Sigmoid colon (tissue), 7 donors: ENCODE measurements around the gene DDX39A. TPM values are rescaled to one million over a fixed set of nuclear protein-coding genes. Genes with fewer than 3 reads are reported as not detected.
"Not testable (repeated sequence)": the region's sequence is repeated elsewhere in the genome, so short reads cannot be mapped to it uniquely, and the experiment has no call there.

Source experiments
- DNase-seq: peaks from one replicate; pipeline ENCODE4 v3.0.0-alpha.2; 2019
- H3K27ac ChIP-seq, 4 donors: fragments of 200-600 bp; sonication (generic); one replicate each; pipeline ENCODE4 v1.5.1; 2016 to 2019; ENCODE audit warnings: mild to moderate bottlenecking in 1 of 4
- H3K27me3 ChIP-seq, 3 donors: fragments of 200-600 bp; sonication (generic); one replicate each; pipeline ENCODE4 v1.5.1; 2019; ENCODE audit warnings: mild to moderate bottlenecking in 1 of 3
- H3K36me3 ChIP-seq, 4 donors: fragments of 200-600 bp; sonication (generic); one replicate each; pipeline ENCODE4 v1.5.1; 2016 to 2019
- H3K4me1 ChIP-seq, 4 donors: fragments of 200-600 bp; sonication (generic); one replicate each; pipeline ENCODE4 v1.5.1; 2017 to 2019
- H3K4me3 ChIP-seq, 4 donors: fragments of 200-600 bp; sonication (generic); one replicate each; pipeline ENCODE4 v1.5.1; 2017 to 2019; ENCODE audit warnings: mild to moderate bottlenecking in 2 of 4, moderate library complexity in 1 of 4
- H3K9me3 ChIP-seq, 4 donors: fragments of 200-600 bp in 3 of 4; sonication (generic) in 3 of 4; one replicate each; pipeline versions ENCODE4 v1.5.1 to v1.6.1; 2013 to 2019
- EP300 ChIP-seq, 4 donors: sonication (generic); formaldehyde crosslinking; IDR thresholded peaks; one replicate each; pipeline ENCODE4 v1.6.1; 2017; ENCODE audit warnings: antibody characterized with exemption in 4 of 4
- POLR2A ChIP-seq, 2 donors: fragments of 450-650 bp; IDR thresholded peaks; one replicate each; pipeline ENCODE4 v1.6.1; 2016; ENCODE audit warnings: antibody characterized with exemption in 2 of 2, mild to moderate bottlenecking in 2 of 2, moderate library complexity in 2 of 2
- POLR2AphosphoS5 ChIP-seq, 4 donors: sonication (generic); formaldehyde crosslinking; IDR thresholded peaks; one replicate each; pipeline ENCODE4 v1.6.1; 2017; ENCODE audit warnings: antibody characterized with exemption in 4 of 4
- WGBS, 2 donors: extraction: QIAGEN DNeasy Blood & Tissue Kit; methylation state at CpG; one replicate each; pipeline ENCODE4 v1.1.7; 2013; 5-methylcytosine and 5-hydroxymethylcytosine counted together
- intact Hi-C: fragments of 100-400 bp; cut with DNase I; formaldehyde crosslinking; loops from one replicate; pipeline ENCODE4 v1.15.1; 2023
- polyA plus RNA-seq, 3 donors: library from polyadenylated mRNA; stranded (reverse); fragments of 200-250 nt; gene quantifications; one replicate each; pipeline ENCODE4 v1.2.3, GENCODE V29; 2013
- total RNA-seq, 4 donors: library from RNA; depleted of rRNA; stranded (reverse); fragments of >200 nt; gene quantifications; one replicate each; pipeline ENCODE4 v1.1.0, GENCODE V29; 2016
- TF ChIP-seq, protein P1 (sequence below), 4 experiments: fragments of 450-650 bp in 3 of 4; fragments of 200-600 bp in 1 of 4; IDR thresholded peaks; one replicate each; pipeline ENCODE4 v1.5.1; 2016 to 2019; ENCODE audit warnings: antibody characterized with exemption in 4 of 4, mild to moderate bottlenecking in 3 of 4, moderate library complexity in 2 of 4
- donor health status: healthy with polysubstance abuse.
- donor health status: Bipolar disorder and iron deficiency.
- donor health status: healthy.

Gene DDX39A
- total and polyA plus RNA-seq, 7 donors, result 37.8 to 161 (median 43.6) TPM

DNA sequence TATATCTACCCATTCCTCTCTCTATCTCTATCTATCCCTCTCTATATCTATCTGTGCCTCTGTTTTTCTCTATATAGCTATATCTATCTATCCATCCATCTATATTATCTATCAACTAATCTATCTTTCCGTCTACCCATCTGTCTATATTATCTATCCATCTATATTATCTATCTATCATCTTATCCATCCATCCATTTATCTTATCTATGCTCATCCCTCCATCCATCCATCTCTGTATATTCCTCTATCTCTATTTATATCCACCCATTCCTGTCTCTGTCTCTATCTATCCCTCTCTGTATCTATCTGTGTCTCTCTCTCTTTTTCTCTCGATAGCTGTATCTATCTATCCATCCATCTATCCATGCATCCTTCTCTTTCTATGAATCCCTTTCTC lies 41.8 kb upstream of the DDX39A start:
- DNase-seq, result no peak
- no peaks in the 10 kb centered on the region for H3K27me3 ChIP-seq
- H3K9me3 ChIP-seq, result no peaks in the 10 kb centered on the region
- no peak overlapping the region for H3K4me3 ChIP-seq
- WGBS, 2 donors, result 71 to 97% methylated on average over 2 of the region's 2 CpGs
- H3K4me1 ChIP-seq, result no peaks in the 10 kb centered on the region
- H3K36me3 ChIP-seq, result peaks cover 32 to 91% (median 46%) of the 10 kb centered on the region in 4 donors
- intact Hi-C loops, result no loop called here
- H3K27ac ChIP-seq, result no peak overlapping the region
- TF ChIP-seq EP300 (IDR thresholded peaks at IDR 0.05) (no peak), POLR2A (IDR thresholded peaks at IDR 0.05) (no peak), POLR2AphosphoS5 (IDR thresholded peaks at IDR 0.05) (no peak)
- TF ChIP-seq, protein P1, sequence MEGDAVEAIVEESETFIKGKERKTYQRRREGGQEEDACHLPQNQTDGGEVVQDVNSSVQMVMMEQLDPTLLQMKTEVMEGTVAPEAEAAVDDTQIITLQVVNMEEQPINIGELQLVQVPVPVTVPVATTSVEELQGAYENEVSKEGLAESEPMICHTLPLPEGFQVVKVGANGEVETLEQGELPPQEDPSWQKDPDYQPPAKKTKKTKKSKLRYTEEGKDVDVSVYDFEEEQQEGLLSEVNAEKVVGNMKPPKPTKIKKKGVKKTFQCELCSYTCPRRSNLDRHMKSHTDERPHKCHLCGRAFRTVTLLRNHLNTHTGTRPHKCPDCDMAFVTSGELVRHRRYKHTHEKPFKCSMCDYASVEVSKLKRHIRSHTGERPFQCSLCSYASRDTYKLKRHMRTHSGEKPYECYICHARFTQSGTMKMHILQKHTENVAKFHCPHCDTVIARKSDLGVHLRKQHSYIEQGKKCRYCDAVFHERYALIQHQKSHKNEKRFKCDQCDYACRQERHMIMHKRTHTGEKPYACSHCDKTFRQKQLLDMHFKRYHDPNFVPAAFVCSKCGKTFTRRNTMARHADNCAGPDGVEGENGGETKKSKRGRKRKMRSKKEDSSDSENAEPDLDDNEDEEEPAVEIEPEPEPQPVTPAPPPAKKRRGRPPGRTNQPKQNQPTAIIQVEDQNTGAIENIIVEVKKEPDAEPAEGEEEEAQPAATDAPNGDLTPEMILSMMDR (IDR thresholded peaks at IDR 0.05), result no peak

DNA sequence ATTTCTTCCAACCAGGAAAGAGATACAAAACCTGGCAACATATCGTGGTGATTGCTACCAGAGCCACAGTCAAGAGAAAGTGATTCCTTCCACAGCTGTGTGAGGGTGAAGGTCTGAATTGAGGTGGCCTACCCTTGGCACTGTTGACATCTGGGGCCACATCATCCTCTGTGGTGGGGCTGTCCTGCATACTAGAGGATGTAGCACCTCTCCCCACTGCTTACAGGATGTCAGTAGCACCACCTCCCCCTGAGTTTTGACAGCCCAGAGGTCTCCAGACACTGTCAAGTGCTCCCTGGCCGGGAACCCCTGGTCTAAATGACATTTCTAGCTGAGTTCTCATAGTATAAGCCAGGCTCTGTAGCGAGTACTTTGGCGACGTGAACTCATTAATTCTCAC lies 40.6 kb upstream of the DDX39A start:
- Histone ChIP-seq H3K36me3 (peaks cover 26 to 89% (median 43%) of the 10 kb centered on the region in 4 donors), H3K9me3 (no peaks in the 10 kb centered on the region), H3K27me3 (no peaks in the 10 kb centered on the region), H3K4me1 (no peaks in the 10 kb centered on the region), H3K4me3 (no peak overlapping the region), H3K27ac (no peak overlapping the region)
- intact Hi-C loops, result no loop called here
- 72 to 82% methylated on average over 5 of the region's 5 CpGs for WGBS, 2 donors
- no peak for TF ChIP-seq EP300 (IDR thresholded peaks at IDR 0.05)
- TF ChIP-seq POLR2A (IDR thresholded peaks at IDR 0.05), result no peak
- TF ChIP-seq, protein P1 (IDR thresholded peaks at IDR 0.05), result no peak
- TF ChIP-seq POLR2AphosphoS5 (IDR thresholded peaks at IDR 0.05), result no peak
- no peak for DNase-seq

GRCh38 chr19:14452303-14452702 lies 33.2 kb upstream of the DDX39A start:
- H3K27me3 ChIP-seq, H3K4me3 ChIP-seq, DNase-seq, H3K27ac ChIP-seq, H3K4me1 ChIP-seq, intact Hi-C loops, H3K9me3 ChIP-seq: not testable (repeated sequence)
- H3K36me3 ChIP-seq, result peaks cover 18 to 86% (median 57%) of the 10 kb centered on the region in 4 donors
- WGBS, 2 donors, result 98 to 99% methylated on average over 3 of the region's 3 CpGs

GRCh38 chr19:14450876-14451275 lies 31.7 kb upstream of the DDX39A start:
- DNase-seq, result no peak
- no peaks in the 10 kb centered on the region for H3K9me3 ChIP-seq
- no peak overlapping the region for H3K4me3 ChIP-seq
- intact Hi-C loops, result no loop called here
- no peaks in the 10 kb centered on the region for H3K27me3 ChIP-seq
- 97 to 99% methylated on average over 19 of the region's 19 CpGs for WGBS, 2 donors
- no peak for TF ChIP-seq POLR2AphosphoS5 (IDR thresholded peaks at IDR 0.05)
- TF ChIP-seq, protein P1 (IDR thresholded peaks at IDR 0.05), result no peak
- TF ChIP-seq POLR2A (IDR thresholded peaks at IDR 0.05), result no peak
- H3K4me1 ChIP-seq, result no peaks in the 10 kb centered on the region
- H3K27ac ChIP-seq, result no peak overlapping the region
- peaks cover 18 to 91% (median 71%) of the 10 kb centered on the region in 4 donors for H3K36me3 ChIP-seq

GRCh38 chr19:14450168-14450874 lies 31.2 kb upstream of the DDX39A start:
- DNase-seq, result no peak
- Histone ChIP-seq H3K4me1 (no peaks in the 10 kb centered on the region), H3K27me3 (no peaks in the 10 kb centered on the region), H3K9me3 (no peaks in the 10 kb centered on the region), H3K4me3 (no peak overlapping the region), H3K36me3 (peaks cover 18 to 92% (median 72%) of the 10 kb centered on the region in 4 donors), H3K27ac (no peak overlapping the region)
- TF ChIP-seq POLR2AphosphoS5 (IDR thresholded peaks at IDR 0.05) (no peak), EP300 (IDR thresholded peaks at IDR 0.05) (no peak)
- intact Hi-C loops, result no loop called here
- WGBS, 2 donors, result 88% methylated on average over 30 of the region's 30 CpGs

DNA sequence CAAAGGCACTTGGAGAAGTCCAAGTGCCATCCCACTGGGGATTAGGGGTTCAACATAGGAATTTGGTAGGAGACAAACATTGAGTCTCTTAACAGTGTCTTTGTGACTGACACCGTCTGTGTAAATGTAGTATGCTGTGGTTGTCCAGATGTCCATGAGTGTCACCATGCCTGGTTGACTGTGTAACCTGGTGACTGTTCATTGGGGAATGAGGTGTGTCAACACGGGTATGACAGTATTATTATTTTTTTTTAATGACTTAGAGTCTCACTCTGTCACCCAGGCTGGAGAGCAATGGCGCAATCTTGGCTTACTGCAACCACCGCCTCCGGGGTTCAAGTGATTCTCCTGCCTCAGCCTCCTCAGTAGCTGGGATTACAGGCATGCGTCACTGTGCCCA lies 30.2 kb upstream of the DDX39A start:
- Histone ChIP-seq H3K27ac (no peak overlapping the region), H3K4me3 (no peak overlapping the region), H3K36me3 (peaks cover 24 to 93% (median 77%) of the 10 kb centered on the region in 4 donors), H3K9me3 (no peaks in the 10 kb centered on the region), H3K4me1 (no peaks in the 10 kb centered on the region), H3K27me3 (no peaks in the 10 kb centered on the region)
- TF ChIP-seq POLR2AphosphoS5 (IDR thresholded peaks at IDR 0.05) (no peak), POLR2A (IDR thresholded peaks at IDR 0.05) (no peak), EP300 (IDR thresholded peaks at IDR 0.05) (no peak)
- TF ChIP-seq, protein P1 (IDR thresholded peaks at IDR 0.05), result no peak
- no peak for DNase-seq
- WGBS, 2 donors, result 87 to 95% methylated on average over 6 of the region's 6 CpGs
- intact Hi-C loops, result no loop called here
